MM.1S (cell line): ENCODE measurements around the gene MAD1L1.

Experiments used
- CTCF ChIP-seq: fragments of 300-600 bp; sonication (generic); IDR thresholded peaks from 2 replicates; pipeline ENCODE4 v1.5.1; 2016; ENCODE audit warnings: antibody characterized with exemption, low read length, mixed read lengths
- EZH2 ChIP-seq: fragments of 300-600 bp; sonication (generic); optimal IDR thresholded peaks from 2 replicates; pipeline ENCODE3; 2017; ENCODE audit warnings: low read depth, mild to moderate bottlenecking, antibody characterized with exemption, low read length, mixed read lengths

- TF ChIP-seq CTCF (no peak), EZH2 (no peak)
These were observed 370.2 kb downstream of the MAD1L1 start for GRCh38 chr7:1862560-1862959.
